Right lobe of liver (tissue), 6 donors: ENCODE results near the gene MARK3. TPM values are rescaled to one million over a fixed set of nuclear protein-coding genes. Genes with fewer than 3 reads are reported as not detected.

ENCODE experiments used
- ATAC-seq, 4 donors: fragments of 200-7000 bp; cut with Tn5 transposase; one replicate each; pipeline ENCODE4 v1.9.1; 2020; ENCODE audit warnings: mild to moderate bottlenecking in 4 of 4, moderate library complexity in 4 of 4
- DNase-seq, 3 donors: peaks; one replicate each; pipeline ENCODE4 v3.0.0-alpha.2; 2020
- H3K27ac ChIP-seq, 3 donors: fragments of 200-600 bp; one replicate each; pipeline ENCODE4 v1.8.0; 2022
- H3K27me3 ChIP-seq, 2 donors: fragments of 200-600 bp; one replicate each; pipeline ENCODE4 v1.8.0; 2022
- H3K36me3 ChIP-seq, 4 donors: fragments of 200-600 bp; sonication (generic) in 1 of 4; one replicate each; pipeline versions ENCODE4 v1.5.1 to v1.8.0; 2017 to 2022; ENCODE audit warnings: control low read depth in 1 of 4
- H3K4me1 ChIP-seq, 4 donors: fragments of 200-600 bp; sonication (generic) in 1 of 4; one replicate each; pipeline versions ENCODE4 v1.5.1 to v1.8.0; 2017 to 2022; ENCODE audit warnings: control low read depth in 1 of 4
- H3K4me3 ChIP-seq, 3 donors: fragments of 200-600 bp; one replicate each; pipeline ENCODE4 v1.8.0; 2022
- H3K9me3 ChIP-seq, 4 donors: fragments of 200-600 bp; sonication (generic) in 1 of 4; one replicate each; pipeline versions ENCODE4 v1.5.1 to v1.8.0; 2017 to 2022; ENCODE audit warnings: control low read depth in 1 of 4
- POLR2A ChIP-seq: fragments of 450-650 bp; IDR thresholded peaks from one replicate; pipeline ENCODE4 v1.6.1; 2017; ENCODE audit warnings: antibody characterized with exemption, mild to moderate bottlenecking
- WGBS: methylation state at CpG from one replicate; pipeline ENCODE4 v1.1.6; 2018; ENCODE audit warnings: low coverage, low lambda C conversion rate; ENCODE audit not compliant: insufficient coverage; ENCODE audit errors: missing lambda C conversion rate; 5-methylcytosine and 5-hydroxymethylcytosine counted together
- intact Hi-C, 2 donors: fragments of 100-400 bp; cut with DNase I; formaldehyde crosslinking; loops; one replicate each; pipeline versions ENCODE4 v1.11.2 to v1.14.1; 2022
- total RNA-seq, 6 experiments: library from RNA; depleted of rRNA in 2 of 6; stranded (reverse); fragments of >200 nt in 2 of 6; fragmentation: NEBNext Ultra II Directional in 3 of 6; extraction: Animal tissue kit (Norgen Biotek cat#: 25700) in 3 of 6; gene quantifications; one replicate each; pipeline versions ENCODE4 v1.1.0 to v1.2.4, GENCODE V29; 2016 to 2023
- TF ChIP-seq, protein P1 (sequence below), 4 donors: fragments of 200-600 bp in 3 of 4; fragments of 450-650 bp in 1 of 4; IDR thresholded peaks; one replicate each; pipeline versions ENCODE4 v1.5.1 to v1.8.0; 2016 to 2022; ENCODE audit warnings: antibody characterized with exemption in 4 of 4, mild to moderate bottlenecking in 2 of 4
- donor health status: DM: no; HTN: yes; CAD: no.
- donor health status: DM: no; HTN: no; CAD: no.
- donor health status: DM: no; HTN: no; CAD: no.
- donor health status: DM: no; HTN: yes; CAD: no.
- donor health status: DM: no; HTN: yes; CAD: no.

Gene MARK3
- total RNA-seq, 6 experiments from 2014 or later = 25.5 to 34.3 (median 27.3) TPM

DNA sequence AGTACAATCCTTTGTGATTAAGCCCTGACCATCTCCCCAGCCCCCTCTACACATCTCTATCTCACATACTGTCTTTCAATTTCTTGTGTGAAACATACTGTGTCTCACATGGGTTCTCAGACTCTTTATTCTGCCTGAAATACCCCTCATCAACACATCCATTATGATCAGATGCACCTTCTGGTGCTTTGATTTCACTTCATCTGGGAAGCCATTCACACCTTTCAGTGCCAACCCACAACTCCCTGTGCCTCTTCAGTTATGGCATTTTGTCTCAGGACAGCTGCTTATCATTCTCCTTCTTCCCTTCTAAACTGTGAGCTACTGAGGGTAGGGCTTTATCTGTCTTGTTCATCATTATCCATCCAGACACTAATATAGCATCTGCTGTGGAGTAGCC, 78.6 kb downstream of the MARK3 start:
- Histone ChIP-seq H3K4me3 (no peak overlapping the region), H3K27ac (no peak overlapping the region), H3K36me3 (peaks cover 0 to 46% (median 13%) of the 10 kb centered on the region in 4 donors), H3K27me3 (no peaks in the 10 kb centered on the region), H3K4me1 (no peaks in the 10 kb centered on the region), H3K9me3 (no peaks in the 10 kb centered on the region)
- intact Hi-C loops = no loop called here
- TF ChIP-seq POLR2A = no peak
- TF ChIP-seq, protein P1, sequence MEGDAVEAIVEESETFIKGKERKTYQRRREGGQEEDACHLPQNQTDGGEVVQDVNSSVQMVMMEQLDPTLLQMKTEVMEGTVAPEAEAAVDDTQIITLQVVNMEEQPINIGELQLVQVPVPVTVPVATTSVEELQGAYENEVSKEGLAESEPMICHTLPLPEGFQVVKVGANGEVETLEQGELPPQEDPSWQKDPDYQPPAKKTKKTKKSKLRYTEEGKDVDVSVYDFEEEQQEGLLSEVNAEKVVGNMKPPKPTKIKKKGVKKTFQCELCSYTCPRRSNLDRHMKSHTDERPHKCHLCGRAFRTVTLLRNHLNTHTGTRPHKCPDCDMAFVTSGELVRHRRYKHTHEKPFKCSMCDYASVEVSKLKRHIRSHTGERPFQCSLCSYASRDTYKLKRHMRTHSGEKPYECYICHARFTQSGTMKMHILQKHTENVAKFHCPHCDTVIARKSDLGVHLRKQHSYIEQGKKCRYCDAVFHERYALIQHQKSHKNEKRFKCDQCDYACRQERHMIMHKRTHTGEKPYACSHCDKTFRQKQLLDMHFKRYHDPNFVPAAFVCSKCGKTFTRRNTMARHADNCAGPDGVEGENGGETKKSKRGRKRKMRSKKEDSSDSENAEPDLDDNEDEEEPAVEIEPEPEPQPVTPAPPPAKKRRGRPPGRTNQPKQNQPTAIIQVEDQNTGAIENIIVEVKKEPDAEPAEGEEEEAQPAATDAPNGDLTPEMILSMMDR (IDR thresholded peaks at IDR 0.05) = no peak
- ATAC-seq = no peak
- no peak for DNase-seq

DNA sequence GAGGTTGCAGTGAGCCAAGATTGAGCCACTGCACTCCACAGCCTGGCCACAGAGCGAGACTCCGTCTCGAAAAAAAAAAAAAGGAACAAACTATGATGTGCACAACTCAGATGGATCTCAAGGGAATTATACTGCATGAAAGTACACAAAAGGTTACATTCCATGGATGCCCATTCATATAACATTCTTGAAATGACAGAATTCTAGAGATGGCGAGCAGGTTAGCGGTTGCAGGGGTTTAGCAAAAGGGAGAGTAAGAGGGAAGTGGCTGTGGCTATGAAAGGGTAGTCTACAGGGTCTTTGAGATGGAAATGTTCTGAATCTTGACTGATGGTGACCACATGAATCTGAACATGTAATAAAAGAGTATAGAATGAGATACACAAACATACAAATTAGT, 87.7 kb downstream of the MARK3 start:
- DNase-seq = no peak
- H3K36me3 ChIP-seq = peaks cover 0 to 62% (median 30%) of the 10 kb centered on the region in 4 donors
- ATAC-seq = no peak
- TF ChIP-seq, protein P1 (IDR thresholded peaks at IDR 0.05) = no peak
- TF ChIP-seq POLR2A = no peak
- no peak overlapping the region for H3K4me3 ChIP-seq
- WGBS = 91% methylated on average over 5 of the region's 5 CpGs
- H3K9me3 ChIP-seq = no peaks in the 10 kb centered on the region
- peaks cover 0 to 2% (median 0%) of the 10 kb centered on the region in 4 donors for H3K4me1 ChIP-seq
- no peaks in the 10 kb centered on the region for H3K27me3 ChIP-seq
- no peak overlapping the region for H3K27ac ChIP-seq
- intact Hi-C loops = no loop called here

DNA sequence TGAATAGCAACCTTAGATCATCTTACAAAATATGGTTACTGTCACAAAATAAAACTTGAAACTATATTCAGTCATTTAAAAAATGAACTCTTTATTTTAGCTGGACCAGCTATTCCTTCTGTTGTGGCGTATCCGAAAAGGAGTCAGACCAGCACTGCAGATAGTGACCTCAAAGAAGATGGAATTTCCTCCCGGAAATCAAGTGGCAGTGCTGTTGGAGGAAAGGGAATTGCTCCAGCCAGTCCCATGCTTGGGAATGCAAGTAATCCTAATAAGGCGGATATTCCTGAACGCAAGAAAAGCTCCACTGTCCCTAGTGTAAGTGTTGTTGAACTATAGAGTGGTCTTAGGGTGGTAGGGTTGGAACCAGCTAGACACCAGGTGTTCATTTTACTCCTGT, 89.7 kb downstream of the MARK3 start:
- WGBS = 68% methylated on average over 5 of the region's 5 CpGs
- Histone ChIP-seq H3K27me3 (no peaks in the 10 kb centered on the region), H3K36me3 (peaks cover 0 to 49% (median 22%) of the 10 kb centered on the region in 4 donors), H3K9me3 (no peaks in the 10 kb centered on the region), H3K4me3 (no peak overlapping the region), H3K27ac (no peak overlapping the region), H3K4me1 (peaks cover 0 to 2% (median 0%) of the 10 kb centered on the region in 4 donors)
- DNase-seq (no peak), ATAC-seq (peak in 1 of 4 donors; percentile 51)
- TF ChIP-seq POLR2A = no peak
- TF ChIP-seq, protein P1 (IDR thresholded peaks at IDR 0.05) = no peak
- intact Hi-C loops = no loop called here

DNA sequence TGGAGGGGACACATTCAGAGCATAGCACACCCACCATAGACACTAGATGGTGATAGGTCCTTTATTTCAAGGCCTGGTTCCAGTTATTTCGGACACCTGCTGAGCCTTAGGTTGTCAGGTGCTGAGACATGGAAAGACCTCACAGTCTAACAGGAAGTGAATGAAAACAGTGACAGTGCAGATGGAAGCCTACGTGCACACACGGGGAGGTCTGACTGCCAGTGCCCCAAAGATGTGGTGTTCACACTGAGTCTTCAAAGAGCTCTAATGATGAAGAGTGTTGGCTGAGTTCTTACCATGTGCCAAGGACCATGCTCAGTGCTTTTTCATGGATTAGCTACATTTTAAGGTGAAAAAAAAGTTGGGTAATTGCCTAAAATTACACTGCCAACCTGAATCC, 90.8 kb downstream of the MARK3 start:
- Histone ChIP-seq H3K27me3 (no peaks in the 10 kb centered on the region), H3K36me3 (peaks cover 0 to 49% (median 20%) of the 10 kb centered on the region in 4 donors), H3K4me3 (no peak overlapping the region), H3K9me3 (no peaks in the 10 kb centered on the region), H3K4me1 (peaks cover 0 to 2% (median 0%) of the 10 kb centered on the region in 4 donors), H3K27ac (no peak overlapping the region)
- DNase-seq (no peak), ATAC-seq (no peak)
- intact Hi-C loops = no loop called here
- TF ChIP-seq, protein P1 (IDR thresholded peaks at IDR 0.05) = no peak
- no peak for TF ChIP-seq POLR2A
- 90% methylated on average over 2 of the region's 3 CpGs for WGBS

DNA sequence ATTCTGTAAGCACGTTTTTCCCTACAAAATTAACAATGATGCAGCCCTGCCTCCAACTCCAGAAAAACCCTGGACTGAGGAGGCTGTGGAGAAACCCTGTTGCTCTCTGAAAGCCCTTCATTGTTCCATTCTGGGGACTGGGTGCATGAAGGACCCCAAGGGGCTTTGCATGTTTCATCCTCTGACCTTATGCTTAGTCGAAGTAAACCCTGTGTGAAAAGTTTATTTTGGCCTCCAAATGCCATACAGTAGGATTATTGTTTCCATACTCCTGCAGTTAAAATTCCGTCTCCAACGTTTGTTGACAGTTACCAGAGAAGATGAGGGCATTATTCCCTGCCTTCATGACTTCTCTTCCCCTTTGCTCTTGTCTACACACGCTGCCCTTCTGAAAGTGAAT, 91.4 kb downstream of the MARK3 start:
- 92% methylated on average over 5 of the region's 5 CpGs for whole genome bisulfite sequencing
- DNase-seq = no peak

More for the DNA sequence above, 91.4 kb downstream of the MARK3 start:
- H3K36me3 ChIP-seq = peaks cover 0 to 48% (median 20%) of the 10 kb centered on the region in 4 donors
- H3K9me3 ChIP-seq = no peaks in the 10 kb centered on the region
- no peak overlapping the region for H3K27ac ChIP-seq
- no peak overlapping the region for H3K4me3 ChIP-seq
- TF ChIP-seq, protein P1 (IDR thresholded peaks at IDR 0.05) = no peak
- TF ChIP-seq POLR2A = no peak
- no peaks in the 10 kb centered on the region for H3K27me3 ChIP-seq
- no peak for ATAC-seq
- intact Hi-C loops = no loop called here
- H3K4me1 ChIP-seq = peaks cover 0 to 2% (median 0%) of the 10 kb centered on the region in 4 donors
